ENCODE results near the gene AGRN.

DNA sequence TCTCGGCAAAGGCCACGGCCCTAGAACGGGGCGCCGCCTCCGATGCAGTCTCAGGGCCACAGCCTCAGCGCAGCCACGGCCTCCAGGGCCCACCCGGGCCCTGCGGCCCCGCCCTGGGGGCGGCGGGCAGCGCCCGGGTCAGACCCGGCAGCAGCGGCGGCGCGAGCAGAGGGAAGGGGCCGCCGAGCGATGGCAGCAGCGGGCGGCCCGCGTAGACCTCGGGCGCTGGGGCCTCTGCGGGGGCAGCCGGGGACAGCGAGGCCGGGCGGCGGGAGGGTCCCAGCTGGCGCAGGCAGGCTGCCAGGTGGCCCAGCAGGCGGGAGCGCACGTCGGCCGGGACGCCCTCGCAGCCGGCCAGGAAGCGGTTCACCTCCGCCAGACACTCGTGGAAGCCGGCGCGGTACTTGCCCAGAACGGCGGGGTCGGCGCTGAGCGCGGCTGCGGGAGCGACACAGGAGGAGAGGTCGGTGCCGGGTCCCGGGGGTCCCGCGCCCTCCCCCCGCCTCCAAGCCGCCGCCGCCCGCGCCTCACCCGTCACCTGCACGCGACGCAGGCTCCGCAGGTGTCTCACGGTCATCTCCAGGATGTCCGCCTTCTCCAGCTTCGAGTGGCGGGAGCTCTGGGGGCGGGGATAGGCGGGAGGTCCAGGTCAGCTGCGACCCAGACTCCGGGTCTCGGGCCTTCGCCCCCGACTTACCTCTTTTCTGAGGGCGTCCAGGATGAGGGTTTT is 20.8 kb upstream of the AGRN start:
- TF ChIP-seq EZH2phosphoT487 (IDR thresholded peaks at IDR 0.05; ENCODE audit: low read length) (no peak), CTCF (IDR thresholded peaks at IDR 0.05; ENCODE audit: low read length) (no peak), EZH2 (optimal IDR thresholded peaks at IDR 0.05; ENCODE audit: low read depth, low read length) (no peak)

Data from MM.1S (cell line).